AG04449 (cell line): Measurements from ENCODE around the gene WDFY2.

Experiments
- CTCF ChIA-PET: fragments of 350-600 bp; formaldehyde crosslinking; extraction: SDS; loops from one replicate; lab custom pipeline; 2021; ENCODE audit warnings: antibody characterized with exemption; lab: Yijun Ruan, JAX
- POLR2A ChIA-PET: fragments of 400-600, 350-600 bp; formaldehyde crosslinking; extraction: SDS; loops from one replicate; lab custom pipeline; 2020; ENCODE audit warnings: antibody characterized with exemption, inconsistent platforms; lab: Yijun Ruan, JAX
- DNase-seq: peaks from one replicate; pipeline ENCODE4 v3.0.0-alpha.2; 2010; ENCODE audit warnings: low read depth, low spot score
- H3K4me3 ChIP-seq: 2 replicates; pipeline ENCODE4 v1.5.1; 2011; ENCODE audit warnings: low read depth, mild to moderate bottlenecking, control low read depth, low read length
- TF ChIP-seq, protein P1 (sequence below): IDR thresholded peaks from one replicate; pipeline ENCODE4 v1.5.1; 2011; ENCODE audit warnings: mild to moderate bottlenecking, moderate library complexity, low read length, control low read depth, inconsistent platforms; ENCODE audit not compliant: insufficient read depth; ENCODE audit errors: missing control alignments

Gene WDFY2

DNA sequence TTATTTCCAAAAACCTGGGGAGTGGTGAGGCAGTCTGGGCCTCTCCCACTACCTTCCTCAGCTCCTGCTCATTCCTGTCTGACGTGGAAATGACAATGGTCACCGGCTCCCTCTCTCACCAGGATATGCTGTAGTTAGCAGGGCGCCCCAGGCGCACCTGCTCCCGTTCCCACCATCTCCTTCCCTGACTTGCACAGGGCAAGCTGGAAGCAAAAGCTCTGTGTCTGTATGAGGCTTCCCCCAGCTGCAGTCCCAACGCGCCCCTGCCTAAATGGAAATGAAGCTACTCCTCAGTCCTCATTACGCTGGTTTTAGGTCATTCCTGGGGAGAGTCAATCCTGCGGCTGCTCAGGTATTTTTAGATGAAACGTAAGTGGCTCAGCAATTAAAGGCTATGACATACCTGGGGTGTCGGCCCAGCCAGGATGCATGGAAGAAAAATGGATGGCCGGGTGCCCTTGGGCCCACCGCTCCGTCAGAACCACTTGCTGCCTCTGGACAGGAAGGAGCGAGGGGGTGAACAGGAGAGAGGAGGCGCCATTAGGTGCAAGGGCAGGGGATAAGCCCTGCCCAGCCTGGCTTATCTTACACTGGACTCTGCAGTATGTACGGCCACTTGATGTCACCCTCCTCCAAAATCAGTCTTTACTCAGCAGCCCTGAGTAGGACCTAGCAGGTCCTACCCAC is 187.3 kb downstream of the WDFY2 start:
- H3K4me3 ChIP-seq, result no peak overlapping the region
- POLR2A ChIA-PET, result no interaction called here
- TF ChIP-seq, protein P1, sequence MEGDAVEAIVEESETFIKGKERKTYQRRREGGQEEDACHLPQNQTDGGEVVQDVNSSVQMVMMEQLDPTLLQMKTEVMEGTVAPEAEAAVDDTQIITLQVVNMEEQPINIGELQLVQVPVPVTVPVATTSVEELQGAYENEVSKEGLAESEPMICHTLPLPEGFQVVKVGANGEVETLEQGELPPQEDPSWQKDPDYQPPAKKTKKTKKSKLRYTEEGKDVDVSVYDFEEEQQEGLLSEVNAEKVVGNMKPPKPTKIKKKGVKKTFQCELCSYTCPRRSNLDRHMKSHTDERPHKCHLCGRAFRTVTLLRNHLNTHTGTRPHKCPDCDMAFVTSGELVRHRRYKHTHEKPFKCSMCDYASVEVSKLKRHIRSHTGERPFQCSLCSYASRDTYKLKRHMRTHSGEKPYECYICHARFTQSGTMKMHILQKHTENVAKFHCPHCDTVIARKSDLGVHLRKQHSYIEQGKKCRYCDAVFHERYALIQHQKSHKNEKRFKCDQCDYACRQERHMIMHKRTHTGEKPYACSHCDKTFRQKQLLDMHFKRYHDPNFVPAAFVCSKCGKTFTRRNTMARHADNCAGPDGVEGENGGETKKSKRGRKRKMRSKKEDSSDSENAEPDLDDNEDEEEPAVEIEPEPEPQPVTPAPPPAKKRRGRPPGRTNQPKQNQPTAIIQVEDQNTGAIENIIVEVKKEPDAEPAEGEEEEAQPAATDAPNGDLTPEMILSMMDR, result no peak
- CTCF ChIA-PET, result interaction anchor here (0.8 to 2.3 kb wide), 4 partner anchors 9 to 337 kb away, joined by 3 to 9 read pairs (median 4); no protein-coding TSS in a partner anchor
- no peak for DNase-seq

DNA sequence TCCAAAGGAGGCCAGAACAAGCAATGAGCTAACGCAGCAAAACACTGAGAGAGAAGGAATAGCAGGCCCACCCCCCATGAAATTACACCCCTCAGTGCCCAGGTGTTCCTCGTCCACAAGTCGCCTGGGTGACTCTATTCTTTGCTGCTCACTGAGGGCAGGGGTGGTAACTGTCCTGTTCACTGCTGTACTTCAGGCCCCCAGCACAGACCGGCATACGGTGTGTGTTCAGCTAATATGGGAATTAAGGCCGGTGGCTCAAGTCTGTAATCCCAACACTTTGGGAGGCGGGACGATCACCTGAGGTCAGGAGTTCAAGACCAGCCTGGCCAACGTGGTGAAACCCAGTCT is 187.8 kb downstream of the WDFY2 start:
- DNase-seq, result no peak
- TF ChIP-seq, protein P1, result no peak
- CTCF ChIA-PET, result interaction anchor here (1.6 to 2.3 kb wide), 2 partner anchors 9 to 338 kb away, joined by 6 to 9 read pairs; no protein-coding TSS in a partner anchor
- no peak overlapping the region for H3K4me3 ChIP-seq
- POLR2A ChIA-PET, result no interaction called here

DNA sequence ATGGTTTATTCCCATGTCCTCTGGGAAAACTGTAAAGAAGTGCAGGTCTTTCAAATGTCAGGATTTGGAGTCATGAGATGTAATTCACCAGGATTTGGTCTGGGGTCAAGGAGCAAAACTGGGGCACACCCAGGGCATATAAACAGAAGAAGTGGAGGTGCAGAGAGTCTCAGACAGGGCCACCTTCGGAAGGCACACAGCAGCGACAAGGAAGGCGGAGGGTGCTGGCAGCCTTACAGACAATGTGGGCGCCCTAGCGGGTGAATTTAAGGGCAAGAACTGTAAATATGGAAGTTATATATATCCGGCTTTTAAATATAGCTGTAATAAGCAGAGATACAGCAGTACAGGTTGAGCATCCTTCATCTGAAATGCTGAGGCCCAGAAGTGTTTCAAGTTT is 188.5 kb downstream of the WDFY2 start:
- POLR2A ChIA-PET, result no interaction called here

DNA sequence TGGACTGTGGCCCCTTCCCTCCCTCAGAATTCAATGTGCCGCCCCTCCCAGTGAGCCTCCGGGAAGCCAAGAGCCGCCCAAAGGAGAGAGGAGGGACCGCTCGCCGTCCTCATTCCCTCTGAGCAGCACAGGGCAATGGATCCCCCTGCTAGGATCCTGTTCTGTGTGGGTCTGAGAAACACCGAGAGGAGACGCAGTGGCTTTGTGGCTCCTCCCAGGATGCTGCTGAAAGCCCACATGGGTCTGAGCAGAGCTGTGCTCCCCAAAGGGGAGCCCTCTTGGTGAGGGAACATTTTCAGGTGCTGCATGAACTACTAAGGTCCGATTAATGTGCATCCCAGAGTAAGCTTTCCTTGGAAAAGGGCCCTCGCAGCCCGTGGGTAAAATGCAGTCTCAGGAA is 189.3 kb downstream of the WDFY2 start:
- ChIA-PET POLR2A (no interaction called here), CTCF (interaction anchor here (0.5 to 1.6 kb wide), 2 partner anchors 8 to 329 kb away, joined by 3 to 6 read pairs; no protein-coding TSS in a partner anchor)
- TF ChIP-seq, protein P1, result no peak
- no peak overlapping the region for H3K4me3 ChIP-seq
- no peak for DNase-seq

More for the DNA sequence above, 188.5 kb downstream of the WDFY2 start:
- CTCF ChIA-PET, result interaction anchor here (0.5 to 1.6 kb wide), 2 partner anchors 8 to 328 kb away, joined by 3 to 6 read pairs; no protein-coding TSS in a partner anchor
- TF ChIP-seq, protein P1, result no peak
- DNase-seq, result no peak
- H3K4me3 ChIP-seq, result no peak overlapping the region

DNA sequence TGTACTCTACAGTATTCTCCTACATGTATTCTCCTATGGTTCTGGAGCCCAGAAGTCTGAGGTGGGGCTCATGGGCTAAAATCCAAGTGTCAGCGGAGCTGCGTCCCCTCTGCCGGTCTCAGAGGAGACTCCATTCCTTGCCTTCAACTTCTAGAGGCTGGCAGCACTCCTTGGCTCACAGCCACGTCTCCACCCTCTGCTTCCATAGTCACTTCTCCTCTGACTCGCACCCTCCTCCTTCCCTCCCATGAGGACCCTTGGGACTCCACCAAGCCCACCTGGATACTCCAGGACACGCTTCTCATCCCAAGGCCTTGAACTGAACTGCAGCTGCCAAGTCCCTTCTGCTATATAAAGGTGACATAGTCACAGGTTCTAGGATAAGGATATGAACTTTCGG is 191.9 kb downstream of the WDFY2 start:
- ChIA-PET POLR2A (no interaction called here), CTCF (no interaction called here)
- H3K4me3 ChIP-seq, result no peak overlapping the region
- TF ChIP-seq, protein P1, result no peak
- no peak for DNase-seq

DNA sequence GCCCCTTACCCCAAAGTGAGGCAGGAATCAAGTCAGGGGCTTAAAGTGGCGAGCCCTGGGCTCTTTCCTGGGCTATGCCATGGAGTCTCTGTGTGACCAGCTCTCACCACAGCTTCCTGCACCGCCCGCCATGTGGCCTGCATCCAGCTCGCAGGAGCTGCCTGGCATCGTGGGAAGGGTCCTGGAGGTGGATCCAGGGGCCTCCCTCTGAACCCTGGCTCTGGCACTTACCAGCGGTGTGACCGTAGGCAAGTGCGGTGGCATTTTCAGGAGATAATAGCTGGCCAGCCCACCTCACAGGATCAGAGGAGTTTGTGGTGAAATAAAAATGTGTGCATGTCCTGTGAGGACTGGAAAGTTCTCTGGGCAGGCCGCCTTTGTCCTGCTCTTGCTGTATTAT is 193.7 kb downstream of the WDFY2 start:
- TF ChIP-seq, protein P1, result no peak
- ChIA-PET CTCF (interaction anchor here (1.1 kb wide), 1 partner anchor 24 kb away, joined by 3 read pairs; no protein-coding TSS in a partner anchor), POLR2A (no interaction called here)
- no peak overlapping the region for H3K4me3 ChIP-seq
- DNase-seq, result no peak
